GM12878 (cell line): ENCODE results near the gene NR2F2.

Experiments used
- CEBPB ChIP-seq, 2 experiments: fragments of 150-350 bp in 1 of 2; IDR thresholded peaks; 2 replicates each; pipeline ENCODE4 v1.6.1; 2012 to 2014; ENCODE audit warnings: low read depth in 2 of 2, low read length in 2 of 2, borderline replicate concordance in 1 of 2, inconsistent platforms in 1 of 2
- CTCF ChIP-seq, 3 experiments: IDR thresholded peaks in 2 of 3; conservative IDR thresholded peaks in 1 of 3; 2 replicates each; pipeline ENCODE4 v1.5.1; 2011; ENCODE audit warnings: low read depth in 3 of 3, low read length in 3 of 3, mild to moderate bottlenecking in 3 of 3, control low read depth in 2 of 3, moderate library complexity in 2 of 3, inconsistent platforms in 1 of 3, mixed read lengths in 1 of 3; ENCODE audit not compliant: control insufficient read depth in 2 of 3, insufficient read depth in 1 of 3; ENCODE audit errors: extremely low read depth in 1 of 3
- CUX1 ChIP-seq: IDR thresholded peaks from 2 replicates; pipeline ENCODE4 v1.6.1; 2012; ENCODE audit warnings: improper control_type of control experiment, low read depth, low read length; ENCODE audit not compliant: insufficient replicate concordance
- EZH2 ChIP-seq: IDR thresholded peaks from 2 replicates; pipeline ENCODE4 v1.6.1; 2012; ENCODE audit warnings: low read depth, mild to moderate bottlenecking, control low read depth, inconsistent platforms, low read length, borderline replicate concordance; ENCODE audit not compliant: control insufficient read depth
- IRF4 ChIP-seq: IDR thresholded peaks from 2 replicates; pipeline ENCODE4 v1.6.1; 2011; ENCODE audit warnings: low read depth, low read length
- MTA2 ChIP-seq: fragments of 450-650 bp; IDR thresholded peaks from 2 replicates; pipeline ENCODE4 v1.6.1; 2016; ENCODE audit warnings: low read depth, mild to moderate bottlenecking, moderate library complexity
- POLR2AphosphoS5 ChIP-seq: IDR thresholded peaks from 2 replicates; pipeline ENCODE4 v1.6.1; 2011; ENCODE audit warnings: mild to moderate bottlenecking, low read length, inconsistent platforms
- RAD21 ChIP-seq: IDR thresholded peaks from 2 replicates; pipeline ENCODE4 v1.6.1; 2011; ENCODE audit warnings: mild to moderate bottlenecking, low read depth, low read length, moderate library complexity; ENCODE audit not compliant: insufficient read depth
- RFX5 ChIP-seq: IDR thresholded peaks from 2 replicates; pipeline ENCODE4 v1.6.1; 2011; ENCODE audit warnings: low read depth, low read length, improper control_type of control experiment
- SIN3A ChIP-seq: IDR thresholded peaks from 2 replicates; pipeline ENCODE4 v1.6.1; 2012; ENCODE audit warnings: low read depth, low read length, improper control_type of control experiment
- TARDBP ChIP-seq: IDR thresholded peaks from 2 replicates; pipeline ENCODE4 v1.6.1; 2016; ENCODE audit warnings: borderline replicate concordance
- ZNF274 ChIP-seq: IDR thresholded peaks from one replicate; pipeline ENCODE4 v1.8.0; 2011; ENCODE audit not compliant: insufficient read length, insufficient read depth
- ZNF622 ChIP-seq: fragments of 450-650 bp; IDR thresholded peaks from 2 replicates; pipeline ENCODE4 v1.6.1; 2017; ENCODE audit warnings: mild to moderate bottlenecking, inconsistent platforms
- TF ChIP-seq, protein P1 (sequence below): fragments of 450-650 bp; formaldehyde crosslinking; IDR thresholded peaks from 2 replicates; pipeline ENCODE4 v1.4.0; 2020; ENCODE audit warnings: mild to moderate bottlenecking, moderate library complexity

DNA sequence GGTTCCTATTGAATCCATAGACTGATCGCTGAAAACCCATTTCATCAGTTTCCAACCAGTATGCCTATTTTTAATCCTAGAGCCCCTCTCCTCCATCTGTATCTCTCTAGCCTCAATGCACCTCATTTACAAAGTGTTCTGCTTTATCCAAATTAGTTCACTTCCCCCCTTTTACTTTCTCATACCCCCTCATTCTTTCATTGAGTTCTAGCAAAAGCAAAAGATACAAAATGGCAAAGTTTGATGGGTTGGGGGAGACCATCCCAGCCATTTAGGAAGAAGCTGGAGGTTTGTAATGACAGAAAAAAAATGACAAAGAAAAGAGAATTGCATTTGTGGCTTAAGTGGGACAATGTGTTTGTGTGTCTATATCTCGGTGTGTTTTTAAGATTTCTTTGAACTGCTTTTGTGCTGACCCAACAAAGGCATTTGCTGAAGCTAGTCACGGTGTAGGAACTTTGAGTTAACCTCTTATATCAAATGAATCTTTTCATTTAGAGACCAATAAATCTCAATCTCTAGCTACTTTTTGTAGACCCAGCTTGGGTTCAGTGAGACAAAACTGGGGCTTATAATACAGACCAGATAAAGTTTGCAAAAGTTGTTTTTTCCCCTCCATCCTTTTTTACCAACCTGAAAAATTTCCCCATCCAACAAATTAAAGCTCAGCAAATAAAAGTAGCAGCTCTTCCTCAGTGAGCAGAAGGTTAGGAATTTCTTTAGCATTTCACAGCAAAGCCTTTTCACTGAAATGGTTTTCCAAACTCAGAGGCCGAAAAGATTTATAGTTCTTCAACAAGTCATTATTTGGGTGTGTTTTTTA, 18.7 kb downstream of the NR2F2 start:
- no peak for TF ChIP-seq ZNF622
- TF ChIP-seq EZH2, result no peak
- TF ChIP-seq, protein P1, sequence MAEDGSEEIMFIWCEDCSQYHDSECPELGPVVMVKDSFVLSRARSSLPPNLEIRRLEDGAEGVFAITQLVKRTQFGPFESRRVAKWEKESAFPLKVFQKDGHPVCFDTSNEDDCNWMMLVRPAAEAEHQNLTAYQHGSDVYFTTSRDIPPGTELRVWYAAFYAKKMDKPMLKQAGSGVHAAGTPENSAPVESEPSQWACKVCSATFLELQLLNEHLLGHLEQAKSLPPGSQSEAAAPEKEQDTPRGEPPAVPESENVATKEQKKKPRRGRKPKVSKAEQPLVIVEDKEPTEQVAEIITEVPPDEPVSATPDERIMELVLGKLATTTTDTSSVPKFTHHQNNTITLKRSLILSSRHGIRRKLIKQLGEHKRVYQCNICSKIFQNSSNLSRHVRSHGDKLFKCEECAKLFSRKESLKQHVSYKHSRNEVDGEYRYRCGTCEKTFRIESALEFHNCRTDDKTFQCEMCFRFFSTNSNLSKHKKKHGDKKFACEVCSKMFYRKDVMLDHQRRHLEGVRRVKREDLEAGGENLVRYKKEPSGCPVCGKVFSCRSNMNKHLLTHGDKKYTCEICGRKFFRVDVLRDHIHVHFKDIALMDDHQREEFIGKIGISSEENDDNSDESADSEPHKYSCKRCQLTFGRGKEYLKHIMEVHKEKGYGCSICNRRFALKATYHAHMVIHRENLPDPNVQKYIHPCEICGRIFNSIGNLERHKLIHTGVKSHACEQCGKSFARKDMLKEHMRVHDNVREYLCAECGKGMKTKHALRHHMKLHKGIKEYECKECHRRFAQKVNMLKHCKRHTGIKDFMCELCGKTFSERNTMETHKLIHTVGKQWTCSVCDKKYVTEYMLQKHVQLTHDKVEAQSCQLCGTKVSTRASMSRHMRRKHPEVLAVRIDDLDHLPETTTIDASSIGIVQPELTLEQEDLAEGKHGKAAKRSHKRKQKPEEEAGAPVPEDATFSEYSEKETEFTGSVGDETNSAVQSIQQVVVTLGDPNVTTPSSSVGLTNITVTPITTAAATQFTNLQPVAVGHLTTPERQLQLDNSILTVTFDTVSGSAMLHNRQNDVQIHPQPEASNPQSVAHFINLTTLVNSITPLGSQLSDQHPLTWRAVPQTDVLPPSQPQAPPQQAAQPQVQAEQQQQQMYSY (CRISPR knock-in tag), result no peak
- TF ChIP-seq CEBPB (IDR thresholded peaks at IDR 0.05; ENCODE audit: borderline replicate concordance in 1 of 2, low read depth in 2 of 2, low read length in 2 of 2), result no peak
- no peak for TF ChIP-seq SIN3A
- TF ChIP-seq CTCF (IDR thresholded peaks at IDR 0.05 in 2 of 3, conservative IDR thresholded peaks at IDR 0.05 in 1 of 3; ENCODE audit: control insufficient read depth in 2 of 3, extremely low read depth in 1 of 3, insufficient read depth in 1 of 3, low read depth in 3 of 3, low read length in 3 of 3), result no peak
- TF ChIP-seq RAD21, result no peak
- TF ChIP-seq POLR2AphosphoS5, result no peak
- TF ChIP-seq ZNF274, result no peak
- no peak for TF ChIP-seq RFX5
- no peak for TF ChIP-seq MTA2
- no peak for TF ChIP-seq CUX1
- no peak for TF ChIP-seq TARDBP
- no peak for TF ChIP-seq IRF4
